HG03571 (cell line): ENCODE results near the gene COQ6.
"Not testable (repeated sequence)": the region's sequence is repeated elsewhere in the genome, so short reads cannot be mapped to it uniquely, and the experiment has no call there.

Experiments
- ATAC-seq: cut with Tn5 transposase; IDR thresholded peaks from one replicate; pipeline ENCODE4 v1.9.1; 2021; ENCODE audit not compliant: unreplicated experiment

The COQ6 gene

GRCh38 chr14:73949752-73950734, at the start of gene COQ6, which contains the start of gene FAM161B:
Gene COQ6, plus strand, starts transcription at chr14:73950302. Its CDS starts 31 bp downstream, at chr14:73950333.
Gene FAM161B, minus strand, starts transcription at chr14:73950094. Its CDS starts 68 bp downstream, at chr14:73950026.
- ATAC-seq: peak; percentile 87

DNA sequence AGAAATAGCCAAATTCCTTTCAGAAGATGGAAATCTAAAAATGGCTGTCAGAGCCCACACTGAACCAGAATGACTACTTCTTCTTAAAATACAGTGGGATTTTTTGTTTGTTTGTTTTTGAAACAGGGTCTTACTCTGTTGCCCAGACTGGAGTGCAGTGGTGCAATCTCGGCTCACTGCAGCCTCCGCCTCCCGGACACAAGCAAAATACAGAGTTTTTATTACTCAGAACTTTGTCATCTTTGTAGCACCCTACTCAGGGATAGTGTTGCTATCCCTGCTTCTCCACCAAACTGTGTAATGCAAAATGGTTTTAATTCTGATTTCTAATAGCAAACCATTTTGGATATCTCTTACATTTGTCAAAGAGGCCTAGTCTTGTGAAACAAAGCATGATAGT, 47.1 kb upstream of the COQ6 start:
- ATAC-seq: no peak

DNA sequence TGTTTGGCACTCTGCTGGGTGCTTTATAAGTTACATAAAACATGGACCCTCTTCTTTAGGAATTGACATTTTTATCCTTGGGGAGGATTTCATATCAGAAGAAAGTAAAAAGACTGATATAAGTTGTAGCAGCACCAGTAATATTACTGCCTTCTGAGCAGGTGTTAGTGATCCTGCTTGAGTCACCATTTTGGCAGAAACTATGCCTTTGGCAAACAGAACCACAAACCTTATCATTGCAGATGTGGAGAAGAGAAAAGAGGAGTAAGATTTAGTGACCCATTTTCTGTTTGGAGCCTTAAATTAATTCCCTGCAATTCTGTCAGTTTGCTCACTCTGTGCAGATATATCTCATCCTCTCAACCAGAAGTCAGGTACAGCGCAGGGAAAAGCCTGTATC, 40.4 kb upstream of the COQ6 start:
- no peak for ATAC-seq

DNA sequence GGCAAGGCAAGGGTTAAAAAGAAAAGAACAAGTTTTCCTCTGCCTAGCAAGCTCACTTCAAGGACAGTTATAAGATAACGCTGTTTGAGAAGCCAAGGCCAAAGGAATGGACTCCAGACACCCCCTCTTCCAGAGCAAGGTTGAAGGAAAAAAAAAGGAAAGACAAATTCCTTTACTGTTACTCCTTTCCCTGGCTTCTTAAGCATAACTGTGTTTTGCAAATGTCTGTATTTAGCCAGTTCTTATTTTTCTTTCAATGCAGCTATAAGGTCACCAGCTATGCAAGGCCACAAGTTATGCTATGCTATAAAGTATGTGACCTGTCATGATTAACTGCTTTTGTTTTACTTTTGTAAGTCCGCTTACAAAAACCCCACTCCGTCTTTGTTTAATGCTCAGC, 36.8 kb upstream of the COQ6 start:
- ATAC-seq: no peak

DNA sequence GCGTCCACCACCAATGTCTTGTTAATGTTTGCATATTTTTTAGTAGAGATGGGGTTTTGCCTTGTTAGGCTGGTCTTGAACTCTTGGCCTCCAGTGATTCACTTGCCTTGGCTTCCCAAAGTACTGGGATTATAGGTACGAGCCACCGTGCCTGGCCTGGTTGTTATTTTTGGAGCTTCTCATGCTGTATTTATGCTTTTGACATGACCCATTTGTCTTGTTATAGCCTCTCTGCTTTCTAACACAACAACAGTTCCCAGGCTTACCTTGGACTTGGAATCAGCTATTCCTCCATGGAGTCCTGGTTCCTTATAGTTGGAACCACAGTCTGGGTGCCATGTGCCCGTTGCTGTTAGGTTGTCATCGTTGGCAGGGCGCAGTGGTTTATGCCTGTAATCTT, 33.8 kb upstream of the COQ6 start:
- ATAC-seq: no peak

DNA sequence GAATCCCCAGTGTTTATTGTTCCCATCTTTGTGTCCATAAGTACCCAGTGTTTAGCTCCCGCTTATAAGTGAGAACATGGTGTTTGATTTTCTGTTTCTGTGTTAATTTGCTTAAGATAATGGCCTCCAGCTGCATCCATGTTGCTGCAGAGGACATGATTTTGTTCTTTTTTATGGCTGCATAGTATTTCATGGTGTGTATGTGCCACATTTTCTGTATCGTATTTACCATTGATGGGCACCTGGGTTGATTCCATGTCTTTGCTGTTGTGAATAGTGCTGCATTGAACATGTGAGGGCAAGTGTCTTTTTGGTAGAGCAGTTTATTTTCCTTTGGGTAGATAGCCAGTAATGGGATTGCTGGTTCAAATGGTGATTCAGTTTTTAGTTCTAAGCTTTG, 30.6 kb upstream of the COQ6 start:
- not testable (repeated sequence) for ATAC-seq

DNA sequence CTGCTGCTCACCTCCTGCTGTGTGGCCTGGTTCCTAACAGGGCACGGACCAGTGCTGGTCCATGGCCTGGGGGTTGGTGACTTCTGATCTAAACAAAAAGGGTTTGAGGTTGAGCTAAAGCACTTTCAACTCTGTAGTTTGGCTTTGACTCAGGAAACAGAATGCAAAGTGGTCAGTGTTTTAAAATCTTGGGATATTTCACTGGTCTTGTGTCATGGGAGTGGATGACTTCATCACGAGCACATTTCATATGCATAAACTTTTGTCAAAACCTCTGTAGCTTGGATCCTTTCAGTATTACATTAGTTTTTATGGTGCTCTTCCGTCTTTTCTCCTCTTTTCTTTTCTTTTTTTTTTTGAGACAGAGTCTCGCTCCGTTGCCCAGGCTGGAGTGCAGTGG, 25.8 kb upstream of the COQ6 start:
- no peak for ATAC-seq

DNA sequence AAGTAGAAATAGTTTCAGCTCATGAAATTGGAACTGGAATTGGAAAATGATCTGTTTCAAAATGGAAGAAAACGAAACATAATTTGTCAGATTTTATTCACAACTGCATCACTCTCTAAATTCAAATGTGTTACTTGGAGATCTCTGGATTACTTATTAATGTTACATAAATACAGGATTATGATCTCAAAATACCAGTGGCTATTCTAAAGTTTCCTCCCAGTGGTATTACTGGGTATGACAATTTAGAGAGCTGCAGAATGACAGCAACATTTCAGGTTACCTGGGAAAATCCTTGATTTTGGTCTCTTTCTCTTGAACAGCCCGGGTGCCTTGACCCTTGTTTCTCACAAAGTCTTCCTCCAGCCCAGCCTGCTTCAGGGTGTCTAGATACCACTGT, 14.4 kb upstream of the COQ6 start:
- no peak for ATAC-seq

- ATAC-seq: no peak
Measured at GRCh38 chr14:73936548-73936947, 13.6 kb upstream of the COQ6 start.

DNA sequence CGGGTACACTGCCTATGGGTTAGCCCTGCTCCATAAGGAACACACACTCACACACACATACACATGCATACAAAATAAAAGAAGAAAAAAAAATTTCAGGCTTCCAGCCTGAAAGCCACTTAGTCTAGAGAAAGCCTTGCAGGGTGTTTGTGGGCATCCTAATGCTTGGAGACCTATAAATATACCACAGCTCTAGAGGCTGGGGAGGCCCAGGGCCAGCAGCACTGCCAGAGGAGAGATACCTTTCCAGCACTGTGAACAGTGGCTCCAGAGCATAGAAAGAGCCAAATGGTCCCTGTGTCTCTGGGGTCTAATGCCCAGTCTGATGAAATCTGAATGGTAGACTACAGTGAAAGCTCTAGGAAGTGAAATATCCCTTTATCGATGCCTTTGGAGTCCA, 13.1 kb upstream of the COQ6 start:
- ATAC-seq: no peak

DNA sequence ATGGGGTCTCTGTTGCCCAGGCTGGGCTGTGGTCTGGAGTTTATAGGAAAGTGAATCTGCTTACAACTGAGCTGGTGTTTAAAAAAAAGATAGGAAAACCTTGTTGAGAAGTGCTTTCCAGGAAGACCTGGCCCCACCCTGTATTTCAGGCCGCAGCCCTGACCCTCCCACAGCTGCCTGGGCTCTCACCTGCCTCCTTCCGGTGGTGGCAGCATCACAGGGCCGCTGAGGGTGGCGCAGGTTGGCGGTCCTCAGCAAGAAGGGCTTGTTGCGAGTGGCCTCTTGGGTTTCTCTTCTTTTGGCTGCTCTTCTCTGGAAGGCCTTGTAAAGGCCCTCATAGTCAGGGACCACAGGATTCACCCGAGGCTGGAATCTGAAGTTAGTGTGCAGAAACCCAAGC, 7.9 kb upstream of the COQ6 start:
- ATAC-seq: no peak

DNA sequence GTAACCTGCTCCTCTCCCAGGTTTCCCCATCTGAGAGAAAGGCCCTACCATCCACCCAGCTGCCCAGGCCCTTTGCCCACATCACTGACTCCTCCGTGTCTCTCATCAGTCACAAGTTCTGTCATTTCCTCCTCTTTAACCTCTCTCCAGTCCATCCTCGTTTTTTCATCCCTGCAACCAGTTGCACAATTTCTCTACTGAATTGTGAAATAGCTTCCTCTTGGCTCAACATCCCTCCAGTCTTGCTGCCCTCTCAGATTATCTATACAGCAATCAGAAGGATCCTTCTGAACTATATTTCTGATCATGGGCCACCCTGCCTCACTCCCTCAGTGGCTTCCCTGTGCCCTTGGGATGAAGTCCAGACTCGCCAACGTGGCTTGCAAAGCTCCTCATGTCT, 7.0 kb upstream of the COQ6 start:
- no peak for ATAC-seq

GRCh38 chr14:73944432-73945158, 5.5 kb upstream of the COQ6 start:
- ATAC-seq: no peak

DNA sequence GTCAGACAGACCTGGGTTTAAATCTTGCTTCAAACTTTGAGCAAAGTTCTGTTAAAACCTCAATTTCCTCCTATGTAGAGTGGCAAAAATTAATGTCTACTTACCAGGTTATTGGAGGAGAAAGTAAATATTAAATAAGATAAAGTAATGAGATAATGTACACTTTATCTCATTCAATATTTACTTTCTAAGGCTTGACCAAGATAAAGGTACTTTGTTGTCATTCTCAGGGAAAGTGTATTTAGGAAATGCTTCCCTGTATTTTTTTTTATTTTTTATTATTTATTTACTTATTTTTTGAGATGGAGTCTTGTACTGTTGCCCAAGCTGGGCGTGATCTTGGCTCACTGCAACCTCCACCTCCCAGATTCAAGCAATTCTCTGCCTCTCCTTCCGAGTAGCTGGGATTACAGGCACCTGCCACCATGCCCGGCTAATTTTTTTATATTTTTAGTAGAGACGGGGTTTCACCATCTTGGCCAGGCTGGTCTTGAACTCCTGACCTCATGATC, 4.9 kb upstream of the COQ6 start:
- ATAC-seq: no peak

DNA sequence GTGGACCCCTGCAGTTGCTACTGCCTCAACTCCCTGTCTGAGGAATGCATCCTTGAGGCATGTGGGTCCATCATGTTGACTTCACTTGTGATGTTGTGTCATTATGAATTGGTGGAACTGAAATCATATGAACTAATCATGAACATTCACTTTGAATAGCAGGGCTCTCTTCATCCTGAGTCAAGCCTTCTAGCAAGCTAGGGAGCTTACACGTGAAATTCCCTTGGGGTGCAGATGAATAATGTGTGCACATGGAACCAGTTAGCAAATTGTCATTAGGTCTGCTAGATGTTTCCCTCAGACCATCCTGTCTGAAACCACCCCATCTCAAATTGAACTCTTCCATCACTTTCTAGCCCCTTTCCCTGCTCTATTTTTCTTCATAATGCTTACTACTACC, 3.6 kb downstream of the COQ6 start:
- no peak for ATAC-seq

GRCh38 chr14:73955674-73956073, 5.6 kb downstream of the COQ6 start:
- no peak for ATAC-seq

GRCh38 chr14:73958591-73958990, 8.5 kb downstream of the COQ6 start:
- no peak for ATAC-seq

DNA sequence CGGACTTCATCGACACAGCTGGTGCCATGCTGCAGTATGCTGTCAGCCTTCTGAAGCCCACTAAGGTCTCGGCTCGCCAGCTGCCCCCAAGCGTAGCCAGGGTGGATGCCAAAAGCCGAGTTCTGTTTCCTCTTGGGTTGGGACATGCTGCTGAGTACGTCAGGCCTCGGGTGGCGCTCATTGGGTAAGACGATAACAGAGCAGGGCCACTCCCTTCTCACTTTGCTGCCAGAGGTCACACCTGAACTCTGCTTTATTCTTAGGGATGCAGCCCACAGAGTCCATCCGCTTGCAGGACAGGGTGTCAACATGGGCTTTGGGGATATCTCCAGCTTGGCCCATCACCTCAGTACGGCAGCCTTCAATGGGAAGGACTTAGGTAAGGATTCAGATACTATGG, 11.1 kb downstream of the COQ6 start:
- no peak for ATAC-seq

DNA sequence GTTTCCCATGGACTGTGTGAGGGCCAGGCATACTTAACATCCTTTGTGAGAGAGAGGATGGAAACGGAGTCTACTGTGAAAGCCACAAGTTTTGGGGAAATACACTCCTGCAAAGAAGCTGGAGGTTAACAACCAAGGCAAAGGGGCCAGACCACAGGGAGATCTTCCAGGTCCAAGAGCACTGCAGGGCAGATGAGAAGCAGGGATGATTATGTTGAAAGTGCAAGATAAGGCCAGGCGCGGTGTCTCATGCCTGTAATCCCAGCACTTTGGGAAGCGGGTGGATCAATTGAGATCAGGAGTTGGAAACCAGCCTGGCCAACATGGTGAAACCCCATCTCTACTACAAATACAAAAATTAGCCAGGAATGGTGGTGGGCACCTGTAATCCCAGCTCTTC, 15.1 kb downstream of the COQ6 start:
- ATAC-seq: no peak

- no peak for ATAC-seq
Measured at GRCh38 chr14:73968885-73969284, 18.8 kb downstream of the COQ6 start.

DNA sequence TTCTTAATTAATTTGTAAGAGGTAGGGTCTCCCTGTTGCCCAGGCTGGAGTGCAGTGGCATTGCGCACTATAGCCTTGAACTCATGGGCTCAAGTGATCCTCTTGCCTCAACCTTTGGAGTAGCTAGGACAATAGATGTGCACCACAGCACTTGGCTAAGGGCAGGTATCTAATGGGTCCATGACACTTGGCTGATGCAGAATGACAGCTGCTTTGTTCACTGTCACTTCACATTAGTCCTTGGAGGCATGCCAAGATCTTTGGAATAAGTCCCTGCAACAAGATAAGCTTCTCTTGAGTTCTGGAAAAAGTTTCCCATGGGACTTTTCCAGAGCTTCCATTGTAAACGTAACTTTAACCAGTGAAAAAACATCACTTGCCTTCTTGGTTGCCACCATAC, 23.4 kb downstream of the COQ6 start:
- no peak for ATAC-seq

GRCh38 chr14:73976125-73976524, 26.0 kb downstream of the COQ6 start:
- no peak for ATAC-seq
